ENCODE data around the gene VSNL1. TPM values are rescaled to one million over a fixed set of nuclear protein-coding genes. Genes with fewer than 3 reads are reported as not detected.

VSNL1 gene
- total RNA-seq, 2 donors from 2014 or later, result not detected

DNA sequence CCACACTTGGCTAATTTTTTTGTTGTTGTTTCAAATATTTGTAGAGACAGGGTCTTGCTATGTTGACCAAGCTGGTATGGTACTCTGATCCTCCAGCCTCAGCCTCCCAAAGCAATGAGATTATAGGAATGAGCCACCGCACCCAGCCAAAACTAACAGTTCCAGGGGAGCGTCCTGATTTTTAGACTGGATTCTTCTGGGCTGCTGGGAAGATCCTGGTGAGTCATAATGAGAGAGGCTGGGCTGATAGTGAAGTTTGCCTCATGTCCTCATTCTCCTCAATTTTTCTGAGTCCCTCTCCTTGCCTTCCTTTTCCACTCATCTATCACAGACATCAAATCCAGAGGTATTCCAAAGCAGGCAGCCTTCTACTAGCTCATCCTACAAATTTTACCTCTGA is 81.3 kb downstream of the VSNL1 start:
- no peak for ATAC-seq (ENCODE audit: insufficient number of reproducible peaks, low FRiP score, low read depth)
- Histone ChIP-seq H3K27ac (no peak overlapping the region), H3K27me3 (replicated peaks; ENCODE audit: insufficient read depth) (no peaks in the 10 kb centered on the region)

GRCh38 chr2:17625446-17625845 is 85.0 kb downstream of the VSNL1 start:
- DNase-seq (ENCODE audit: low spot score) (no peak), ATAC-seq (ENCODE audit: insufficient number of reproducible peaks, low FRiP score, low read depth) (no peak)
- Histone ChIP-seq H3K27me3 (replicated peaks; ENCODE audit: insufficient read depth) (no peaks in the 10 kb centered on the region), H3K36me3 (no peaks in the 10 kb centered on the region), H3K4me3 (no peak overlapping the region), H3K4me1 (ENCODE audit: control insufficient read depth in 1 of 2, low read depth in 2 of 2) (no peaks in the 10 kb centered on the region), H3K27ac (no peak overlapping the region), H3K9me3 (no peaks in the 10 kb centered on the region)
- TF ChIP-seq, protein P1, sequence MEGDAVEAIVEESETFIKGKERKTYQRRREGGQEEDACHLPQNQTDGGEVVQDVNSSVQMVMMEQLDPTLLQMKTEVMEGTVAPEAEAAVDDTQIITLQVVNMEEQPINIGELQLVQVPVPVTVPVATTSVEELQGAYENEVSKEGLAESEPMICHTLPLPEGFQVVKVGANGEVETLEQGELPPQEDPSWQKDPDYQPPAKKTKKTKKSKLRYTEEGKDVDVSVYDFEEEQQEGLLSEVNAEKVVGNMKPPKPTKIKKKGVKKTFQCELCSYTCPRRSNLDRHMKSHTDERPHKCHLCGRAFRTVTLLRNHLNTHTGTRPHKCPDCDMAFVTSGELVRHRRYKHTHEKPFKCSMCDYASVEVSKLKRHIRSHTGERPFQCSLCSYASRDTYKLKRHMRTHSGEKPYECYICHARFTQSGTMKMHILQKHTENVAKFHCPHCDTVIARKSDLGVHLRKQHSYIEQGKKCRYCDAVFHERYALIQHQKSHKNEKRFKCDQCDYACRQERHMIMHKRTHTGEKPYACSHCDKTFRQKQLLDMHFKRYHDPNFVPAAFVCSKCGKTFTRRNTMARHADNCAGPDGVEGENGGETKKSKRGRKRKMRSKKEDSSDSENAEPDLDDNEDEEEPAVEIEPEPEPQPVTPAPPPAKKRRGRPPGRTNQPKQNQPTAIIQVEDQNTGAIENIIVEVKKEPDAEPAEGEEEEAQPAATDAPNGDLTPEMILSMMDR (IDR thresholded peaks at IDR 0.05), result no peak

More for the DNA sequence above, 81.3 kb downstream of the VSNL1 start:
- no peak for DNase-seq (ENCODE audit: low spot score)
- Histone ChIP-seq H3K9me3 (no peaks in the 10 kb centered on the region), H3K4me1 (ENCODE audit: control insufficient read depth in 1 of 2, low read depth in 2 of 2) (no peaks in the 10 kb centered on the region), H3K36me3 (no peaks in the 10 kb centered on the region), H3K4me3 (no peak overlapping the region)
- TF ChIP-seq, protein P1 (IDR thresholded peaks at IDR 0.05), result no peak

DNA sequence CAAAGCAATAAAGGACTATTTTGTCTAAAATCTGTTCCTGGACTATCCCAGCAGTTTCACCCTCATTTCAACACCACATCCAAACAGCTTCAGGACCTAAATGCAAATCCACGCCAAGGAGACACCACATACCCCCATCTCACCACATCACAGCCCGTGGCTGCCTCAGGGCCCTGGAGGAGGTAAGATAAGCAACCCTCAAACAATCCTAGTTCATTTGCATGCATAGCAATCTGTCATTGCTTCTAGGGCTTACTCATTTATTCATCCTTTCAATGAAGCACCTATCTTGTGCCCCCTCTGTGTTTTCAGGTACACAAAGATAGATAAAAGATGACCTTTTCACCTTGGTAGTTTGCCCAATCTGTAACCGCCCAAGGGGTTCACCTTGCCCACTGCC is 86.5 kb downstream of the VSNL1 start:
- Histone ChIP-seq H3K27me3 (replicated peaks; ENCODE audit: insufficient read depth) (no peaks in the 10 kb centered on the region), H3K4me1 (ENCODE audit: control insufficient read depth in 1 of 2, low read depth in 2 of 2) (no peaks in the 10 kb centered on the region), H3K36me3 (no peaks in the 10 kb centered on the region), H3K9me3 (no peaks in the 10 kb centered on the region), H3K4me3 (no peak overlapping the region), H3K27ac (no peak overlapping the region)
- DNase-seq (ENCODE audit: low spot score) (no peak), ATAC-seq (ENCODE audit: insufficient number of reproducible peaks, low FRiP score, low read depth) (no peak)
- TF ChIP-seq, protein P1 (IDR thresholded peaks at IDR 0.05), result no peak

- no peaks in the 10 kb centered on the region for H3K36me3 ChIP-seq
- no peaks in the 10 kb centered on the region for H3K9me3 ChIP-seq
- H3K4me3 ChIP-seq, result no peak overlapping the region
- ATAC-seq (ENCODE audit: insufficient number of reproducible peaks, low FRiP score, low read depth) (no peak), DNase-seq (ENCODE audit: low spot score) (no peak)
- H3K27me3 ChIP-seq (replicated peaks; ENCODE audit: insufficient read depth), result no peaks in the 10 kb centered on the region
- H3K27ac ChIP-seq, result no peak overlapping the region
- TF ChIP-seq, protein P1 (IDR thresholded peaks at IDR 0.05), result no peak
- no peaks in the 10 kb centered on the region for H3K4me1 ChIP-seq (ENCODE audit: control insufficient read depth in 1 of 2, low read depth in 2 of 2)
Measured at GRCh38 chr2:17627434-17627833, 86.9 kb downstream of the VSNL1 start.

GRCh38 chr2:17628349-17629261 is 88.1 kb downstream of the VSNL1 start:
- ATAC-seq (ENCODE audit: insufficient number of reproducible peaks, low FRiP score, low read depth), result no peak
- TF ChIP-seq, protein P1 (IDR thresholded peaks at IDR 0.05), result no peak
- H3K36me3 ChIP-seq, result no peaks in the 10 kb centered on the region
- H3K9me3 ChIP-seq, result no peaks in the 10 kb centered on the region
- H3K4me1 ChIP-seq (ENCODE audit: control insufficient read depth in 1 of 2, low read depth in 2 of 2), result no peaks in the 10 kb centered on the region
- no peak overlapping the region for H3K4me3 ChIP-seq
- H3K27me3 ChIP-seq (replicated peaks; ENCODE audit: insufficient read depth), result no peaks in the 10 kb centered on the region
- no peak overlapping the region for H3K27ac ChIP-seq
- DNase-seq (ENCODE audit: low spot score), result no peak

All from thoracic aorta (tissue), 2 donors.